Spleen (tissue), 11 donors: ENCODE data around the gene BPHL. TPM values are rescaled to one million over a fixed set of nuclear protein-coding genes. Genes with fewer than 3 reads are reported as not detected.
A peak's percentile ranks its signal among the peaks of the same experiment; 100 is the strongest.
"Not testable (repeated sequence)": the region's sequence is repeated elsewhere in the genome, so short reads cannot be mapped to it uniquely, and the experiment has no call there.

Source experiments
- DNase-seq: peaks from one replicate; pipeline ENCODE4 v3.0.0-alpha.2; 2020
- H3K27ac ChIP-seq, 8 donors: fragments of 200-600 bp; sonication (generic) in 7 of 8; 1 replicate in 4 of 8; 2 replicates in 4 of 8; pipeline versions ENCODE4 v1.5.0 to v1.8.0; 2016 to 2021; ENCODE audit warnings: inconsistent platforms in 4 of 8, mild to moderate bottlenecking in 4 of 8, moderate library complexity in 1 of 8
- H3K27me3 ChIP-seq, 7 donors: fragments of 200-600 bp; sonication (generic) in 6 of 7; replicated peaks in 1 of 7; 1 replicate in 4 of 7; 2 replicates in 3 of 7; pipeline versions ENCODE4 v1.5.0 to v1.8.0; 2016 to 2021; ENCODE audit warnings: inconsistent platforms in 3 of 7, mild to moderate bottlenecking in 1 of 7
- H3K36me3 ChIP-seq, 6 donors: fragments of 200-600 bp; sonication (generic) in 5 of 6; 1 replicate in 4 of 6; 2 replicates in 2 of 6; pipeline versions ENCODE4 v1.5.0 to v1.8.0; 2016 to 2021; ENCODE audit warnings: inconsistent platforms in 2 of 6
- H3K4me1 ChIP-seq, 6 donors: fragments of 200-600 bp; sonication (generic) in 5 of 6; 1 replicate in 3 of 6; 2 replicates in 3 of 6; pipeline versions ENCODE4 v1.5.0 to v1.8.0; 2016 to 2021; ENCODE audit warnings: inconsistent platforms in 3 of 6
- H3K4me3 ChIP-seq, 8 donors: fragments of 200-600 bp; sonication (generic) in 7 of 8; 1 replicate in 4 of 8; 2 replicates in 4 of 8; pipeline versions ENCODE4 v1.5.0 to v1.8.0; 2016 to 2021; ENCODE audit warnings: inconsistent platforms in 4 of 8, mild to moderate bottlenecking in 4 of 8, moderate library complexity in 2 of 8
- H3K9me3 ChIP-seq, 8 donors: fragments of 200-600 bp; sonication (generic) in 7 of 8; 1 replicate in 4 of 8; 2 replicates in 4 of 8; pipeline versions ENCODE4 v1.5.0 to v1.8.0; 2016 to 2021; ENCODE audit warnings: inconsistent platforms in 4 of 8
- POLR2A ChIP-seq, 3 donors: fragments of 450-650 bp; IDR thresholded peaks; one replicate each; pipeline ENCODE4 v1.5.1; 2017; ENCODE audit warnings: antibody characterized with exemption in 3 of 3, mild to moderate bottlenecking in 1 of 3
- POLR2AphosphoS5 ChIP-seq, 3 donors: sonication (generic); formaldehyde crosslinking; IDR thresholded peaks; one replicate each; pipeline ENCODE4 v1.5.1; 2017; ENCODE audit warnings: antibody characterized with exemption in 3 of 3
- WGBS, 5 donors: extraction: QIAGEN DNeasy Blood & Tissue Kit in 3 of 5; methylation state at CpG; one replicate each; pipeline versions ENCODE4 v1.1.5 to v1.1.7; 2013 to 2018; 5-methylcytosine and 5-hydroxymethylcytosine counted together
- intact Hi-C: fragments of 100-400 bp; cut with DNase I; formaldehyde crosslinking; loops from one replicate; pipeline ENCODE4 v1.15.0; 2023; ENCODE audit warnings: low total_unique reads
- polyA plus RNA-seq, 3 donors: library from polyadenylated mRNA; stranded (reverse); fragments of 200-250 nt; gene quantifications; one replicate each; pipeline ENCODE4 v1.2.1, GENCODE V29; 2013
- total RNA-seq, 7 donors: library from RNA; depleted of rRNA in 3 of 7; stranded (reverse); fragments of >200 nt in 3 of 7; fragmentation: NEBNext Ultra II Directional in 4 of 7; extraction: Animal tissue kit (Norgen Biotek cat#: 25700) in 4 of 7; gene quantifications; one replicate each; pipeline versions ENCODE4 v1.1.0 to v1.2.1, GENCODE V29; 2016 to 2021
- TF ChIP-seq, protein P1 (sequence below), 11 experiments: fragments of 200-600 bp in 7 of 11; fragments of 450-650 bp in 4 of 11; sonication (generic) in 4 of 11; IDR thresholded peaks in 8 of 11; conservative IDR thresholded peaks in 3 of 11; 1 replicate in 7 of 11; 2 replicates in 4 of 11; pipeline versions ENCODE4 v1.4.0 to v1.8.0; 2016 to 2021; ENCODE audit warnings: antibody characterized with exemption in 11 of 11, inconsistent platforms in 4 of 11, mild to moderate bottlenecking in 1 of 11
- donor health status: healthy with polysubstance abuse.
- donor health status: DM: no; HTN: no; CAD: no; lungs with moderate emphysema.
- donor health status: DM: no; HTN: no; CAD: no.
- donor health status: Bipolar disorder and iron deficiency.
- donor health status: healthy.
- donor health status: DM: no; HTN: no; CAD: no.
- donor health status: DM: yes; HTN: yes; CAD: no.

Gene BPHL
- total and polyA plus RNA-seq, 10 donors: 6.6 to 11.3 (median 9.4) TPM

DNA sequence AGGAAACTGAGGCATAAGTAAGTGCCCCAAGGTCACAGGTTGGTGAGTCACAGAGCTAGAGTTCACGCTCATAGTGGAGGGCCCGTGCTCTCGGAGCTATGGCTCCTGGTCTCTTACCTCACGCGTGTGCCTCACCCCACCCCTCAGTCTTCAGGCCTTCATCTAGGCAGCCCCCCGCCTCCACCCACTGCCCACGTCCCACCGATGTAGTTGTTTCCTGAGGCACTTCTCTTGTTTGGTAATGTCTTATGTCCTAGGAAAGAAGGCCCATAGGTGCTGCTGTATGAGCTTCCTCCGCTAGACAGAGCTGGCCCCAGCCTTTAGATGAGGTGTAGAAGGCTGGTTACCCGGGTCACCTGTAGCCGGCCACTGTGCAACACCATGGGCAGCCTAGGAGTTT is 45.1 kb upstream of the BPHL start:
- TF ChIP-seq, protein P1, sequence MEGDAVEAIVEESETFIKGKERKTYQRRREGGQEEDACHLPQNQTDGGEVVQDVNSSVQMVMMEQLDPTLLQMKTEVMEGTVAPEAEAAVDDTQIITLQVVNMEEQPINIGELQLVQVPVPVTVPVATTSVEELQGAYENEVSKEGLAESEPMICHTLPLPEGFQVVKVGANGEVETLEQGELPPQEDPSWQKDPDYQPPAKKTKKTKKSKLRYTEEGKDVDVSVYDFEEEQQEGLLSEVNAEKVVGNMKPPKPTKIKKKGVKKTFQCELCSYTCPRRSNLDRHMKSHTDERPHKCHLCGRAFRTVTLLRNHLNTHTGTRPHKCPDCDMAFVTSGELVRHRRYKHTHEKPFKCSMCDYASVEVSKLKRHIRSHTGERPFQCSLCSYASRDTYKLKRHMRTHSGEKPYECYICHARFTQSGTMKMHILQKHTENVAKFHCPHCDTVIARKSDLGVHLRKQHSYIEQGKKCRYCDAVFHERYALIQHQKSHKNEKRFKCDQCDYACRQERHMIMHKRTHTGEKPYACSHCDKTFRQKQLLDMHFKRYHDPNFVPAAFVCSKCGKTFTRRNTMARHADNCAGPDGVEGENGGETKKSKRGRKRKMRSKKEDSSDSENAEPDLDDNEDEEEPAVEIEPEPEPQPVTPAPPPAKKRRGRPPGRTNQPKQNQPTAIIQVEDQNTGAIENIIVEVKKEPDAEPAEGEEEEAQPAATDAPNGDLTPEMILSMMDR (IDR thresholded peaks at IDR 0.05 in 8 of 11, conservative IDR thresholded peaks at IDR 0.05 in 3 of 11): no peak
- TF ChIP-seq POLR2A (IDR thresholded peaks at IDR 0.05): no peak
- TF ChIP-seq POLR2AphosphoS5 (IDR thresholded peaks at IDR 0.05): peak in 1 of 3 donors; percentile 17
- intact Hi-C loops: no loop called here
- H3K4me3 ChIP-seq: no peak overlapping the region
- peaks cover 2 to 43% (median 16%) of the 10 kb centered on the region in 6 donors for H3K36me3 ChIP-seq
- 79 to 93% (median 89%) methylated on average over 11 of the region's 11 CpGs for WGBS, 5 donors
- no peaks in the 10 kb centered on the region for H3K9me3 ChIP-seq
- H3K27ac ChIP-seq: no peak overlapping the region
- H3K4me1 ChIP-seq: peaks cover 21 to 87% (median 51%) of the 10 kb centered on the region in 6 donors
- peak; percentile 68 for DNase-seq
- no peaks in the 10 kb centered on the region for H3K27me3 ChIP-seq

- no peaks in the 10 kb centered on the region for H3K27me3 ChIP-seq
- peaks cover 2 to 63% (median 34%) of the 10 kb centered on the region in 6 donors for H3K36me3 ChIP-seq
- 48 to 55% (median 50%) methylated on average over 4 of the region's 4 CpGs for WGBS, 5 donors
- intact Hi-C loops: no loop called here
- no peak for TF ChIP-seq POLR2AphosphoS5 (IDR thresholded peaks at IDR 0.05)
- TF ChIP-seq, protein P1 (IDR thresholded peaks at IDR 0.05 in 8 of 11, conservative IDR thresholded peaks at IDR 0.05 in 3 of 11): no peak
- TF ChIP-seq POLR2A (IDR thresholded peaks at IDR 0.05): no peak
- peaks cover 8 to 79% (median 34%) of the 10 kb centered on the region in 6 donors for H3K4me1 ChIP-seq
- no peaks in the 10 kb centered on the region for H3K9me3 ChIP-seq
- no peak for DNase-seq
- peak overlapping the region in 4 of 8 donors; percentile 16 to 50 (median 38) for H3K27ac ChIP-seq
- H3K4me3 ChIP-seq: no peak overlapping the region
Observed at GRCh38 chr6:3075772-3076113, 42.8 kb upstream of the BPHL start.

DNA sequence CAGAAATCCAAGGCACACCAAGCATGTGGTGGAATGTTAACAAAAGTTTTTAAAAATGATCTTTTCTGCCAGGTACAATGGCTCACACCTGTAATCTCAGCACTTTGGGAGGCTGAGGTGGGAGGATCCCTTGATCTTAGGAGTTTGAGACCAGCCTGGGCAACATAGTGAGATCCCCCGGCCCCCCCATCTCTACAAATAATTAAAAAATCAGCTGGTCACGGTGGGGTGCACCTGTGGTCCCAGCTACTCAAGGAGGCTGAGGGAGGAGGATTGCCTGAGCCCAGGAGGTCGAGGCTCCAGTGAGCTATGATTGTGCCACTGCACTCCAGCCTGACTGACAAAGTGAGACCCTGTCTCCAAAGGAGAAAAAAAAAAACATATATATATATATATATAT is 42.2 kb upstream of the BPHL start:
- Histone ChIP-seq H3K4me1 (peaks cover 8 to 74% (median 30%) of the 10 kb centered on the region in 6 donors), H3K27me3 (no peaks in the 10 kb centered on the region), H3K9me3 (no peaks in the 10 kb centered on the region), H3K4me3 (no peak overlapping the region), H3K36me3 (peaks cover 2 to 68% (median 40%) of the 10 kb centered on the region in 6 donors), H3K27ac (peak overlapping the region in 2 of 8 donors; percentile 34 to 41)
- 89 to 94% (median 94%) methylated on average over 3 of the region's 3 CpGs for WGBS, 5 donors
- TF ChIP-seq, protein P1 (IDR thresholded peaks at IDR 0.05 in 8 of 11, conservative IDR thresholded peaks at IDR 0.05 in 3 of 11): no peak
- intact Hi-C loops: no loop called here
- DNase-seq: no peak

- Histone ChIP-seq H3K27me3 (no peaks in the 10 kb centered on the region), H3K27ac (no peak overlapping the region), H3K4me3 (no peak overlapping the region), H3K36me3 (peaks cover 2 to 79% (median 48%) of the 10 kb centered on the region in 6 donors), H3K4me1 (peaks cover 8 to 72% (median 26%) of the 10 kb centered on the region in 6 donors), H3K9me3 (no peaks in the 10 kb centered on the region)
- WGBS, 5 donors: 83 to 93% (median 88%) methylated on average over 9 of the region's 9 CpGs
- DNase-seq: no peak
- TF ChIP-seq POLR2AphosphoS5 (IDR thresholded peaks at IDR 0.05): peak in 1 of 3 donors; percentile 25
- TF ChIP-seq, protein P1 (IDR thresholded peaks at IDR 0.05 in 8 of 11, conservative IDR thresholded peaks at IDR 0.05 in 3 of 11): no peak
- intact Hi-C loops: no loop called here
Observed at GRCh38 chr6:3077430-3077829, 41.1 kb upstream of the BPHL start.

DNA sequence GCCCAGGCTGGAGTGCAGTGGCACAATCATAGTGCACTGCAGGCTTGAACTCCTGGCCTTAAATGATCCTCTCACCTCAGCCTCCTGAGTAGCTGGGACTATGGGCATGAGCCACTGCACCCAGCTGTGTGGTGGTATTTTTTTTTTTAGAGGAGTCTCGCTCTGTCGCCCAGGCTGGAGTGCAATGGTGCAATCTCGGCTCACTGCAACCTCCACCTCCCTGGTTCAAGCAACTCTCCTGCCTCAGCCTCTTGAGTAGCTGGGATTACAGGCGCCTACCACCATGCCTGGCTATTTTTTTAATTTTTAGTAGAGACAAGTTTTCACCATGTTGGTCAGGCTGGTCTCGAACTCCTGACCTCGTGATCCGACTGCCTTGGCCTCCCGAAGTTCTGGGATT is 39.6 kb upstream of the BPHL start:
- Histone ChIP-seq H3K4me1 (peaks cover 8 to 63% (median 27%) of the 10 kb centered on the region in 6 donors), H3K36me3 (peaks cover 8 to 79% (median 63%) of the 10 kb centered on the region in 6 donors)
- H3K27ac ChIP-seq, intact Hi-C loops, H3K4me3 ChIP-seq, DNase-seq, H3K27me3 ChIP-seq, H3K9me3 ChIP-seq: not testable (repeated sequence)
- WGBS, 5 donors: 92 to 97% (median 94%) methylated on average over 8 of the region's 8 CpGs
